Activated naive CD8-positive, alpha-beta T cell treated with anti-CD3 and anti-CD28 coated beads, Interleukin-2, amount 10 ng/mL, durations not matched to agents 7 days and 5 days (primary cell): Measurements from ENCODE around the gene NCBP2. TPM values are rescaled to one million over a fixed set of nuclear protein-coding genes. Genes with fewer than 3 reads are reported as not detected.

Source experiments
- ATAC-seq: fragments of 150-1000 bp; cut with Tn5 transposase; one replicate; pipeline ENCODE4 v1.10.0; 2021; ENCODE audit warnings: low read depth, moderate library complexity
- POLR2A ChIA-PET: fragments of 350-600 bp; sonication (Branson Sonifier 250); formaldehyde crosslinking; loops from one replicate; lab custom pipeline; 2021; ENCODE audit warnings: antibody characterized with exemption; lab: Charles Lee
- DNase-seq: peaks from one replicate; pipeline ENCODE4 v3.0.0; 2021
- H3K27ac Mint-ChIP-seq: one replicate; pipeline ENCODE4 v1.8.0; 2022; ENCODE audit warnings: mild to moderate bottlenecking, mixed read lengths
- H3K27me3 Mint-ChIP-seq: one replicate; pipeline ENCODE4 v1.8.0; 2022; ENCODE audit warnings: mild to moderate bottlenecking, moderate library complexity, mixed read lengths
- H3K36me3 Mint-ChIP-seq: one replicate; pipeline ENCODE4 v1.8.0; 2021; ENCODE audit warnings: mild to moderate bottlenecking, mixed read lengths
- H3K4me1 Mint-ChIP-seq: one replicate; pipeline ENCODE4 v1.8.0; 2021; ENCODE audit warnings: mixed read lengths
- H3K4me3 Mint-ChIP-seq: one replicate; pipeline ENCODE4 v1.8.0; 2022; ENCODE audit warnings: mild to moderate bottlenecking, moderate library complexity, mixed read lengths
- H3K9me3 Mint-ChIP-seq: one replicate; pipeline ENCODE4 v1.8.0; 2021; ENCODE audit warnings: mixed read lengths
- total RNA-seq, 2 experiments: library from RNA; stranded (reverse); gene quantifications; one replicate each; pipeline ENCODE4 v1.2.3, GENCODE V29; 2021

Gene NCBP2
- total RNA-seq = 10 to 100 TPM; 53.0 to 55.8 TPM

- POLR2A ChIA-PET = interaction anchor here (0.5 to 2.4 kb wide), 20 partner anchors 9 to 791 kb away, joined by 3 to 37 read pairs (median 3); partner anchors contain the start of genes DYNLT2B, FBXO45, PAK2 and PIGZ
- Mint-ChIP-seq H3K27ac (peak within 1 kb of the TSS; percentile 94), H3K4me3 (peak within 1 kb of the TSS; percentile 98), H3K27me3 (no peaks in the 10 kb centered on the region), H3K4me1 (peaks cover 34% of the 10 kb centered on the region), H3K9me3 (no peaks in the 10 kb centered on the region), H3K36me3 (peaks cover 17% of the 10 kb centered on the region)
- ATAC-seq (peak; percentile 95), DNase-seq (peak; percentile 100)
Measured at GRCh38 chr3:196942226-196942914, at the start of gene NCBP2. NCBP2 (minus strand) TSS chr3:196942528; CDS start chr3:196942503, 25 bp downstream.

GRCh38 chr3:196991581-196992460 lies 49.5 kb upstream of the NCBP2 start:
- POLR2A ChIA-PET = no interaction called here
- H3K4me1 Mint-ChIP-seq = no peaks in the 10 kb centered on the region
- H3K4me3 Mint-ChIP-seq = no peak overlapping the region
- no peaks in the 10 kb centered on the region for H3K36me3 Mint-ChIP-seq
- H3K27me3 Mint-ChIP-seq = peaks cover 2% of the 10 kb centered on the region
- no peak overlapping the region for H3K27ac Mint-ChIP-seq
- DNase-seq (peak; percentile 17), ATAC-seq (no peak)
- no peaks in the 10 kb centered on the region for H3K9me3 Mint-ChIP-seq

GRCh38 chr3:196990601-196991007 lies 48.3 kb upstream of the NCBP2 start:
- Mint-ChIP-seq H3K36me3 (no peaks in the 10 kb centered on the region), H3K4me1 (no peaks in the 10 kb centered on the region), H3K4me3 (no peak overlapping the region), H3K9me3 (no peaks in the 10 kb centered on the region), H3K27ac (no peak overlapping the region), H3K27me3 (peaks cover 3% of the 10 kb centered on the region)
- ATAC-seq (no peak), DNase-seq (peak; percentile 17)
- POLR2A ChIA-PET = interaction anchor here (1.0 kb wide), 1 partner anchor 307 kb away, joined by 3 read pairs; no protein-coding TSS in a partner anchor

GRCh38 chr3:196989721-196990262 lies 47.5 kb upstream of the NCBP2 start:
- H3K4me1 Mint-ChIP-seq = no peaks in the 10 kb centered on the region
- ATAC-seq (no peak), DNase-seq (peak; percentile 10)
- H3K27me3 Mint-ChIP-seq = peaks cover 8% of the 10 kb centered on the region
- H3K9me3 Mint-ChIP-seq = no peaks in the 10 kb centered on the region
- H3K36me3 Mint-ChIP-seq = no peaks in the 10 kb centered on the region
- no peak overlapping the region for H3K27ac Mint-ChIP-seq
- POLR2A ChIA-PET = interaction anchor here (1.0 kb wide), 1 partner anchor 308 kb away, joined by 3 read pairs; no protein-coding TSS in a partner anchor
- H3K4me3 Mint-ChIP-seq = no peak overlapping the region

GRCh38 chr3:196988241-196989029 lies 46.1 kb upstream of the NCBP2 start:
- Mint-ChIP-seq H3K27ac (no peak overlapping the region), H3K27me3 (peaks cover 12% of the 10 kb centered on the region), H3K4me3 (no peak overlapping the region), H3K36me3 (no peaks in the 10 kb centered on the region), H3K4me1 (no peaks in the 10 kb centered on the region), H3K9me3 (peaks cover 6% of the 10 kb centered on the region)
- POLR2A ChIA-PET = no interaction called here
- ATAC-seq (no peak), DNase-seq (no peak)

GRCh38 chr3:196987022-196987421 lies 44.7 kb upstream of the NCBP2 start:
- H3K4me1 Mint-ChIP-seq = no peaks in the 10 kb centered on the region
- POLR2A ChIA-PET = no interaction called here
- no peak overlapping the region for H3K4me3 Mint-ChIP-seq
- peaks cover 11% of the 10 kb centered on the region for H3K9me3 Mint-ChIP-seq
- ATAC-seq (no peak), DNase-seq (no peak)
- H3K36me3 Mint-ChIP-seq = peaks cover 4% of the 10 kb centered on the region
- H3K27ac Mint-ChIP-seq = no peak overlapping the region
- H3K27me3 Mint-ChIP-seq = peaks cover 16% of the 10 kb centered on the region

GRCh38 chr3:196985954-196986885 lies 43.9 kb upstream of the NCBP2 start:
- peaks cover 4% of the 10 kb centered on the region for H3K36me3 Mint-ChIP-seq
- POLR2A ChIA-PET = no interaction called here
- H3K4me1 Mint-ChIP-seq = no peaks in the 10 kb centered on the region
- no peak overlapping the region for H3K27ac Mint-ChIP-seq
- DNase-seq (no peak), ATAC-seq (no peak)
- peaks cover 11% of the 10 kb centered on the region for H3K9me3 Mint-ChIP-seq
- H3K4me3 Mint-ChIP-seq = no peak overlapping the region
- H3K27me3 Mint-ChIP-seq = peaks cover 16% of the 10 kb centered on the region

GRCh38 chr3:196985298-196985697 lies 43.0 kb upstream of the NCBP2 start:
- Mint-ChIP-seq H3K27me3 (peaks cover 16% of the 10 kb centered on the region), H3K9me3 (peaks cover 11% of the 10 kb centered on the region), H3K36me3 (peaks cover 4% of the 10 kb centered on the region), H3K4me3 (no peak overlapping the region), H3K27ac (no peak overlapping the region), H3K4me1 (no peaks in the 10 kb centered on the region)
- ATAC-seq (no peak), DNase-seq (no peak)
- POLR2A ChIA-PET = no interaction called here

GRCh38 chr3:196983186-196983585 lies 40.9 kb upstream of the NCBP2 start:
- Mint-ChIP-seq H3K36me3 (peaks cover 4% of the 10 kb centered on the region), H3K27me3 (peaks cover 18% of the 10 kb centered on the region), H3K27ac (no peak overlapping the region), H3K4me1 (peaks cover 5% of the 10 kb centered on the region), H3K9me3 (peaks cover 11% of the 10 kb centered on the region), H3K4me3 (no peak overlapping the region)
- DNase-seq (no peak), ATAC-seq (no peak)
- POLR2A ChIA-PET = no interaction called here

- H3K4me1 Mint-ChIP-seq = peaks cover 5% of the 10 kb centered on the region
- POLR2A ChIA-PET = no interaction called here
- DNase-seq = no peak
- H3K36me3 Mint-ChIP-seq = peaks cover 4% of the 10 kb centered on the region
- H3K4me3 Mint-ChIP-seq = no peak overlapping the region
- peaks cover 15% of the 10 kb centered on the region for H3K27me3 Mint-ChIP-seq
- peaks cover 11% of the 10 kb centered on the region for H3K9me3 Mint-ChIP-seq
- ATAC-seq = no peak
- no peak overlapping the region for H3K27ac Mint-ChIP-seq
Measured at GRCh38 chr3:196981657-196982056, 39.3 kb upstream of the NCBP2 start.

GRCh38 chr3:196979545-196979944 lies 37.2 kb upstream of the NCBP2 start:
- H3K36me3 Mint-ChIP-seq = peaks cover 4% of the 10 kb centered on the region
- POLR2A ChIA-PET = no interaction called here
- H3K27me3 Mint-ChIP-seq = peaks cover 10% of the 10 kb centered on the region
- DNase-seq (no peak), ATAC-seq (no peak)
- no peak overlapping the region for H3K4me3 Mint-ChIP-seq
- peaks cover 5% of the 10 kb centered on the region for H3K4me1 Mint-ChIP-seq
- H3K9me3 Mint-ChIP-seq = peaks cover 11% of the 10 kb centered on the region
- no peak overlapping the region for H3K27ac Mint-ChIP-seq

- ATAC-seq (no peak), DNase-seq (no peak)
- Mint-ChIP-seq H3K4me1 (peaks cover 5% of the 10 kb centered on the region), H3K27ac (no peak overlapping the region), H3K27me3 (peaks cover 4% of the 10 kb centered on the region), H3K4me3 (no peak overlapping the region), H3K9me3 (no peaks in the 10 kb centered on the region), H3K36me3 (no peaks in the 10 kb centered on the region)
- POLR2A ChIA-PET = no interaction called here
Measured at GRCh38 chr3:196976941-196977340, 34.6 kb upstream of the NCBP2 start.
